Measurements from ENCODE around the gene PXK.

GRCh38 chr3:58291671-58292338 is 40.9 kb upstream of the PXK start:
- no peak for TF ChIP-seq GATA3 (IDR thresholded peaks at IDR 0.05; ENCODE audit: low read depth, low read length)
- no peak for TF ChIP-seq GATA2 (IDR thresholded peaks at IDR 0.05; ENCODE audit: low read depth, low read length)
